Measurements from ENCODE around the gene KCNJ6.
A peak's percentile ranks its signal among the peaks of the same experiment; 100 is the strongest.
"Not testable (repeated sequence)": the region's sequence is repeated elsewhere in the genome, so short reads cannot be mapped to it uniquely, and the experiment has no call there.

Gene KCNJ6

DNA sequence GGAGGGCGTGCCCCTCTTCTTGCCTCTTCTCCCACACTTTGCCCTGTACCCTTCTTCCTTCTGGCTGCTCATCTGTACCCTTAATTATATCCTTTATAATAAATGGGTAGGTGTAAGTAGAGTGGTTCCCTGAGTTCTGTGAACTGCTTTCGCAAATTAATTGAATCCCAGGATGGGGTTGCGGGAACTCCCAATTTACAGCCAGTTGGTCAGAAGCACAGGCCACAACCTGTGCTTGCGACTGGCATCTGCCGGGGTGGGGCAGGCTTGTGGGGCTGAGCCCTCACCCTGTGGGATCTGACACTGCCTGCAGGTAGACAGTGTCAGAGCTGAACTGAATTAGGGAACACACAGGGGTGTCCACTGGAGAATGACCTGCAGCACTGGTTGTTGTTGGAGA, 244.9 kb downstream of the KCNJ6 start:
- no peaks in the 10 kb centered on the region for H3K36me3 ChIP-seq (ENCODE audit: insufficient read depth, low read length)
- 0 out of 2 replicates have a peak, but pooled peaks cover under 1% of the 10 kb centered on the region for H3K9me3 ChIP-seq (ENCODE audit: insufficient read depth, low read depth, low read length)
- H3K9ac ChIP-seq (ENCODE audit: low read depth, low read length) = no peak overlapping the region
- WGBS = 91% methylated on average over 5 of the region's 5 CpGs
- H3K27ac ChIP-seq (ENCODE audit: low read depth, low read length) = no peak overlapping the region
- peaks cover 27% of the 10 kb centered on the region for H3K4me1 ChIP-seq (ENCODE audit: insufficient read depth, low read length)
- H3K27me3 ChIP-seq (ENCODE audit: insufficient read depth, low read length) = peaks cover 11% of the 10 kb centered on the region
- H3K4me3 ChIP-seq (ENCODE audit: low read length) = no peak overlapping the region

DNA sequence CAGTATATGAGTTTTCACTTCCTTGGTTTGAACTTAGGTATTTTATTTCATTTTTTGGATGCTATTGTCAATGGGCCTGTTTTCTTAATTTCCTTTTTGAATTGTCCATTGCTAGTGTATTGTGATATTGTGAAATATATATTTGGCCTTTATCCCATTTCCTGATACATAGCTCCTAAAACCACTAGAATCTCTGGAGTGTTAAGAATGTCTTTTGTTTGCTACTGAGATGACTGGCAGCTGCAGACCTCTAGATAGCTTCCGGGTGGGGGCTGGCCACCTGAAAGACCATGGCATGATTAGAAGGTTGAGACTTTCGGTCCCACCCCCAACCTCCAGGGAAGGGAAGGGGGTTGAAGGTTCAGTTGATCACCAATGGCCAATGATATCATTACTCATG, 245.4 kb downstream of the KCNJ6 start:
- 100% methylated on average over 1 of the region's 2 CpGs for WGBS
- H3K27ac ChIP-seq (ENCODE audit: low read depth, low read length) = no peak overlapping the region
- peaks cover 6% of the 10 kb centered on the region for H3K9me3 ChIP-seq (ENCODE audit: insufficient read depth, low read depth, low read length)
- no peak overlapping the region for H3K9ac ChIP-seq (ENCODE audit: low read depth, low read length)
- no peak overlapping the region for H3K4me3 ChIP-seq (ENCODE audit: low read length)
- peaks cover 10% of the 10 kb centered on the region for H3K27me3 ChIP-seq (ENCODE audit: insufficient read depth, low read length)
- H3K4me1 ChIP-seq (ENCODE audit: insufficient read depth, low read length) = peaks cover 27% of the 10 kb centered on the region
- no peaks in the 10 kb centered on the region for H3K36me3 ChIP-seq (ENCODE audit: insufficient read depth, low read length)

DNA sequence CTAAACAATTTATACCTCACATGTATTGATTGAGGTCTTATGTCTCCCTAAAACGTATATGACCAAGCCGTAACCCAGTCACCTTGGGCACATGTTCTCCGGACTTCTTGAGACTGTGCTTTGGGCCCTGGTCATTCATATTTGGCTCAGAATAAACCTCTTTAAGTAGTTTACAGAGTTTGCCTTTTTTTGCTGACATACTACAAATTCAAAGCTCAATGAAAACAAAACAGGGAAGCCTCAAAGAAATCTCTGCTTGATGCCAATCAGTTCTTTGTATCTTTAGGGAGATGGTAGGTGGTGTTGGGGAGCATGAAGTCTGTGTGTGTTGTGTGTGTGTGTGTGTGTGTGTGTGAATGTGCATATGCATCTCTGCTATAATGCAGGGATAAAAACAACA, 247.0 kb downstream of the KCNJ6 start:
- 68% methylated on average over 3 of the region's 3 CpGs for WGBS
- Histone ChIP-seq H3K9ac (ENCODE audit: low read depth, low read length) (no peak overlapping the region), H3K9me3 (ENCODE audit: insufficient read depth, low read depth, low read length) (peaks cover 18% of the 10 kb centered on the region), H3K36me3 (ENCODE audit: insufficient read depth, low read length) (no peaks in the 10 kb centered on the region), H3K4me3 (ENCODE audit: low read length) (no peak overlapping the region), H3K27ac (ENCODE audit: low read depth, low read length) (peak overlapping the region; percentile 86; the same call in 1 of the 2 replicates), H3K27me3 (ENCODE audit: insufficient read depth, low read length) (no peaks in the 10 kb centered on the region; the same call in 1 of the 2 replicates), H3K4me1 (ENCODE audit: insufficient read depth, low read length) (peaks cover 23% of the 10 kb centered on the region)

DNA sequence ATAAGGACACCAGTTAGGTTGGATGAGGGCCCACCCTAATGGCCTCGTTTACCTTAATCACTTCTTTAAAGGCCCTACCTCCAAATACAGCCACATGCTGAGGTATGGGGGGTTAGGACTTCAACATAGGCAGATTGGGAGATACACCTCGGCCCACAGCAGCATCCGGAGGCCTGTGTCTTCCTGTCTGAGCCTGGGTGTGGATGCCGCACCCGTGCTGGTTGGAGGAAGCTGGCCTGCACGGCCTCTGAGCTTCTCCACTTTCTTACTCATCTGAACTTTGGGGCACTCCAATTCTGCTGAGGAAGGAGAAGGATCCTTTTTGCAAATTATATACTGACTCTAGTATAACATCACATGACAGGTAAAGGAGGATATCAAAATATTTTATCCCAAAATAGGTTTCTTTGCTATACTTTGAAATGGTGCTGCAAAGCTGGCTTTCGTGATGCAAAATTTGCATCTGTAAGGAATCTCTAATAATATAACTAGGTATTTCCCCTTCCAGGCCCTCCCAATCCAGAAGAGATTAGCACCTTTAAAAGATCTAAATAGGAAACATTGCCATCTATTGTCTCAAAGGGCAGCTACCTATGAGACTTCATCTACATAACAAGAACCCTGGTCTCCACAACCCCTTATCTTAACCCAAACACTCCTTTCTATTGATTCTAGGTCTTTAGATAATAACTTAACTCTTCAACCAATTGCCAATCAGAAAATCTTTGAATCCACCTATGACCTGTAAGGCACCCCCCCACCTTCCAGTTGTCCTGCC, 247.6 kb downstream of the KCNJ6 start:
- H3K36me3 ChIP-seq (ENCODE audit: insufficient read depth, low read length) = no peaks in the 10 kb centered on the region
- 42% methylated on average over 7 of the region's 7 CpGs for WGBS
- no peak overlapping the region for H3K4me3 ChIP-seq (ENCODE audit: low read length)
- peak overlapping the region; percentile 90 for H3K27ac ChIP-seq (ENCODE audit: low read depth, low read length)
- H3K4me1 ChIP-seq (ENCODE audit: insufficient read depth, low read length) = peaks cover 23% of the 10 kb centered on the region
- no peaks in the 10 kb centered on the region; the same call in 1 of the 2 replicates for H3K27me3 ChIP-seq (ENCODE audit: insufficient read depth, low read length)
- no peak overlapping the region for H3K9ac ChIP-seq (ENCODE audit: low read depth, low read length)
- H3K9me3 ChIP-seq (ENCODE audit: insufficient read depth, low read depth, low read length) = peaks cover 22% of the 10 kb centered on the region

DNA sequence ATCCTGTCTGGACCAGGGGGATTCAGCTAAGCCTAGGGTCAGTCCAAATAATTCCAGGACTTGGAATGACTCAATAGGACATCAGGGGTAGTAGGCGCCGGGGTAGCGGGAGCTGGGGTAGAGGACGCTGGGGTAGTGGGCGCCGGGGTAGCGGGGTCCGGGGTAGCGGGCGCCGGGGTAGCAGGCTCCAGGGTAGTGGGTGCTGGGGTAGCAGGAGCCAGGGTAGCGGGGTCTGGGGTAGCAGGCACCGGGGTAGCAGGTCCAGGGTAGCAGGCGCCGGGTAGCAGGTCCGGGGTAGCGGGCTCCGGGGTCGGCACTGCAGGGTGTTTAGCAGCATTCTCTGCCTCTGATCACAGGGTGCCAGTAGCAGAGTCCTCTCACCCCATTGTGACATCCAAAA, 248.9 kb downstream of the KCNJ6 start:
- no peak overlapping the region for H3K4me3 ChIP-seq (ENCODE audit: low read length)
- WGBS = 97% methylated on average over 19 of the region's 19 CpGs
- no peak overlapping the region for H3K27ac ChIP-seq (ENCODE audit: low read depth, low read length)

DNA sequence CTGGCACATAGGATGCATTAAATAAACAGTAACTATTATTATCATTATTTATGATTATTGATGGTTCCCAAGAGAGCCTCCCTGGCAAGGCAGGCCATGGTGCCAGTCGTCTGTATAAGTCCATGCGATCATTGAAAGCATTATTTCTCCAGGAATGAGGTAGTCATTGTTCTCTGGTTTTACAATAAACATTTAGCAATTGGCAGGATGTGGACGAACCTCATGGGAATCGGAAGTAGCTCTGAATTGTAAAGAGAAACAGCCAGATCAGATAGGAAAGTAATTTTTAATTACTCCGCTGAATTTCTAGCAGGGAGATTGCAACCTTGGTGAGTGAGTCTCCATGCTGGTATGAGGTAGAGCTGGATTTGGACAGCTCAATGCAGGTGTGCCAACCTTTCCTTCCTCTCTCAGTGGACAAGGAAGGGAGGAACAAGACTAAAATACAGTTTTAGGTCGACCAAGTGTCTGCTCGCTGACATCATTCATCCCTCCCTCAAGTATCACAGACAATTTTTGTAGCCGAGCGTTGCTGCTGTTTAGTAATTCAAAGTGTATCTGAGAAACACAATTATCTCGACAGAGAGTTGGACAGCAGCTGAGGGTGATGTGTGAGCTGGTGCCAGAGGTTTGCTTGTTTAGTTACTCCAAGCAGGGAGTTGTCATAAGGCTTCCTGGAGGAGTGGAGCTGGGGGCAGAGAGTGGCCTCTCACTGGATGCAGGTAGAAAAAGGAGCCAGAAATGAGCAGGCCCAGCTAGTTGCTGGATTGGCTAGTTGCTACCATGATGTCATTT, 250.8 kb downstream of the KCNJ6 start:
- 92% methylated on average over 9 of the region's 10 CpGs for WGBS
- Histone ChIP-seq H3K27me3 (ENCODE audit: insufficient read depth, low read length) (no peaks in the 10 kb centered on the region), H3K9ac (ENCODE audit: low read depth, low read length) (no peak overlapping the region), H3K27ac (ENCODE audit: low read depth, low read length) (no peak overlapping the region), H3K9me3 (ENCODE audit: insufficient read depth, low read depth, low read length) (peaks cover 22% of the 10 kb centered on the region), H3K4me1 (ENCODE audit: insufficient read depth, low read length) (peaks cover 19% of the 10 kb centered on the region), H3K36me3 (ENCODE audit: insufficient read depth, low read length) (no peaks in the 10 kb centered on the region), H3K4me3 (ENCODE audit: low read length) (no peak overlapping the region)

More for the DNA sequence above, 248.9 kb downstream of the KCNJ6 start:
- Histone ChIP-seq H3K27me3 (ENCODE audit: insufficient read depth, low read length) (no peaks in the 10 kb centered on the region), H3K9me3 (ENCODE audit: insufficient read depth, low read depth, low read length) (peaks cover 22% of the 10 kb centered on the region), H3K4me1 (ENCODE audit: insufficient read depth, low read length) (peaks cover 19% of the 10 kb centered on the region), H3K36me3 (ENCODE audit: insufficient read depth, low read length) (no peaks in the 10 kb centered on the region), H3K9ac (ENCODE audit: low read depth, low read length) (no peak overlapping the region)

DNA sequence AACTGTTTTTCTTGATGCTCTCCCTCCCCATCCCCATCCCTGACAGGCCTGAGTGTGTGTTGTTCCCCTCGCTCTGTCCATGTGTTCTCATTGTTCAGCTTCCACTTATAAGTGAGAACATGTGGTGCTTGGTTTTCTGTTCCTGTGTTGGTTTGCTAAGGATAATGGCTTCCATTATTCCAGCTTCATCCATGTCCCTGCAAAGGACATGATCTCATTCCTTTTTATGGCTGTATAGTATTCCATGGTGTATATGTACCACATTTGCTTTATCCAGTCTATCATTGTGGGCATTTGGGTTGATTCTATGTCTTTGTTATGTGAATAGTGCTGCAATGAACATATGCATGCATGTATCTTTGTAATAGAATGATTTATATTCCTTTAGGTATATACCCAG, 254.0 kb downstream of the KCNJ6 start:
- H3K4me3 ChIP-seq (ENCODE audit: low read length); H3K4me1 ChIP-seq (ENCODE audit: insufficient read depth, low read length); H3K9ac ChIP-seq (ENCODE audit: low read depth, low read length); H3K36me3 ChIP-seq (ENCODE audit: insufficient read depth, low read length); H3K27ac ChIP-seq (ENCODE audit: low read depth, low read length); H3K27me3 ChIP-seq (ENCODE audit: insufficient read depth, low read length): not testable (repeated sequence)
- H3K9me3 ChIP-seq (ENCODE audit: insufficient read depth, low read depth, low read length) = peaks cover 22% of the 10 kb centered on the region
- 88% methylated on average over 1 of the region's 1 CpG for WGBS

DNA sequence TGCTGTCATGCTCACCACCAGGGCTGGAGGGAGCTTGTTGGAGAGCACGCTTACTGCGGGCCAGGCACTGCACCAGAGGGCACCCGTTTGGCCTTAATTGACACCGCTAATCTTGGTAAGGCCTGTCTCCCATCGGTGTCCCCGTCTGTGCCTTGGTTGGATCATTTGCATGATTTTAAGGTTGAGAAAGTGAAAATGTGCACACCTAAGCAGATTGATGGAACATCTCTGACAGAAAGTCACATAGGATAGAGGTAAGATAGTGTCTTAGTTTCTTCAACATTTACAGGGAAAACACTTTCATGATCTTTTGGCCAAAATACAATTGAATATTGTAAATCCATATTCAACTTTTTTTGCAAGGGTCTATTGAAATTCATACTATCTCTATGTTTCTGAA, 255.5 kb downstream of the KCNJ6 start:
- Histone ChIP-seq H3K36me3 (ENCODE audit: insufficient read depth, low read length) (no peaks in the 10 kb centered on the region), H3K9ac (ENCODE audit: low read depth, low read length) (no peak overlapping the region), H3K27ac (ENCODE audit: low read depth, low read length) (no peak overlapping the region), H3K4me1 (ENCODE audit: insufficient read depth, low read length) (no peaks in the 10 kb centered on the region), H3K4me3 (ENCODE audit: low read length) (no peak overlapping the region), H3K9me3 (ENCODE audit: insufficient read depth, low read depth, low read length) (peaks cover 14% of the 10 kb centered on the region), H3K27me3 (ENCODE audit: insufficient read depth, low read length) (no peaks in the 10 kb centered on the region)
- 95% methylated on average over 6 of the region's 6 CpGs for WGBS

DNA sequence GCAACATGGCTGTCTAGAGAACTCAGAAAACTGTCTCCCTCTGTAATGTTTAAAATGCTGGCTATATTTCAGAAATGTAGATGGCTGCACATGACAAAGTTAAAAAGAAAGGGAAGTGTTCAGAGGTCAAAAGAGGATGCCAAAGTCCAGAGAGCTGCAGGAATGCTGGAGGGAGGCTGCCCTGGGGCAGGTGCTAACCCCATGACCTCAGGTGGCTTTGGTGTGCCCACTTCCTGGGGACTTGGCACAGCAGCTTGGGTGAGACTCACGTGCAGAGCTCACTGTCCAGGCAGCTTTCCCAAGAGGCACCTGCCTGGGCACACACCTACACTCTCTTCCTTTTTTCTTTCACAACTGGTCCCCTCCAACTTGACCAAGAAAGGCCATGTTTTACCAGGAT, 256.4 kb downstream of the KCNJ6 start:
- WGBS = 94% methylated on average over 1 of the region's 1 CpG
- Histone ChIP-seq H3K4me3 (ENCODE audit: low read length) (no peak overlapping the region), H3K4me1 (ENCODE audit: insufficient read depth, low read length) (no peaks in the 10 kb centered on the region), H3K36me3 (ENCODE audit: insufficient read depth, low read length) (no peaks in the 10 kb centered on the region), H3K9ac (ENCODE audit: low read depth, low read length) (no peak overlapping the region), H3K27me3 (ENCODE audit: insufficient read depth, low read length) (no peaks in the 10 kb centered on the region), H3K9me3 (ENCODE audit: insufficient read depth, low read depth, low read length) (peaks cover 6% of the 10 kb centered on the region; the same call in 1 of the 2 replicates), H3K27ac (ENCODE audit: low read depth, low read length) (no peak overlapping the region)

DNA sequence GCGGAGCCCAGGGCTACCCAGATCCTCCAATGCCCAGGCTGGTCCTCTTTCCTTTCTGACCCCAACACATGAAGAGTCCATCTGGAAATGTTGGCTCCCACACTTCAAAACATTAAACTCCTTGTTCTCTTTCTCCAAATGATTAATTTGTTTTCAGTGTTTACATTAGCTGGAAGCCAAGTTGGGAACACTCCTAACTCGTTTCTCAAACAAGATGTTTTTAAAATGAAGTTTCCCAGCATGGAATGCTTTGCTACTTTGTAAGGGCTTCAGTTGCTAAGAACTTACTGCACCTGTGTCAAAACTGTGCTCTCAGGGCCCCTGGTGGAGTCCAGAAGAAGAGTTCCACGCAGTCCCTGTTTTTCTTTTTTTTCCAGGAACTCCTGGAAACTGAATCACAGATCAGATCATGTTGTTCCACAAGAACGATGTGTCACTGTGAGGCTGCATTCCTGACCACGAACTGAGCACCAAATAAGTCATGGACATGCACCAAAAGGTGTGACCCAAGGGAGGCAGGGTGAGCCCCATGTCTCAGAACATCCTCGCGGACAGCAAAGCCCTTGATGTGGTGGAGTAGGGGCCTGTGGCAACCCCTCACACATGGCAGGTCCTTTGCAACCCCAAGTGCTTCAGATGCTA, 257.3 kb downstream of the KCNJ6 start:
- Histone ChIP-seq H3K9me3 (ENCODE audit: insufficient read depth, low read depth, low read length) (0 out of 2 replicates have a peak, but pooled peaks cover under 1% of the 10 kb centered on the region), H3K36me3 (ENCODE audit: insufficient read depth, low read length) (no peaks in the 10 kb centered on the region), H3K27me3 (ENCODE audit: insufficient read depth, low read length) (no peaks in the 10 kb centered on the region), H3K4me1 (ENCODE audit: insufficient read depth, low read length) (no peaks in the 10 kb centered on the region), H3K27ac (ENCODE audit: low read depth, low read length) (no peak overlapping the region), H3K9ac (ENCODE audit: low read depth, low read length) (no peak overlapping the region), H3K4me3 (ENCODE audit: low read length) (no peak overlapping the region)
- 92% methylated on average over 7 of the region's 7 CpGs for WGBS
